Measurements from ENCODE around the gene PPP6R2.

DNA sequence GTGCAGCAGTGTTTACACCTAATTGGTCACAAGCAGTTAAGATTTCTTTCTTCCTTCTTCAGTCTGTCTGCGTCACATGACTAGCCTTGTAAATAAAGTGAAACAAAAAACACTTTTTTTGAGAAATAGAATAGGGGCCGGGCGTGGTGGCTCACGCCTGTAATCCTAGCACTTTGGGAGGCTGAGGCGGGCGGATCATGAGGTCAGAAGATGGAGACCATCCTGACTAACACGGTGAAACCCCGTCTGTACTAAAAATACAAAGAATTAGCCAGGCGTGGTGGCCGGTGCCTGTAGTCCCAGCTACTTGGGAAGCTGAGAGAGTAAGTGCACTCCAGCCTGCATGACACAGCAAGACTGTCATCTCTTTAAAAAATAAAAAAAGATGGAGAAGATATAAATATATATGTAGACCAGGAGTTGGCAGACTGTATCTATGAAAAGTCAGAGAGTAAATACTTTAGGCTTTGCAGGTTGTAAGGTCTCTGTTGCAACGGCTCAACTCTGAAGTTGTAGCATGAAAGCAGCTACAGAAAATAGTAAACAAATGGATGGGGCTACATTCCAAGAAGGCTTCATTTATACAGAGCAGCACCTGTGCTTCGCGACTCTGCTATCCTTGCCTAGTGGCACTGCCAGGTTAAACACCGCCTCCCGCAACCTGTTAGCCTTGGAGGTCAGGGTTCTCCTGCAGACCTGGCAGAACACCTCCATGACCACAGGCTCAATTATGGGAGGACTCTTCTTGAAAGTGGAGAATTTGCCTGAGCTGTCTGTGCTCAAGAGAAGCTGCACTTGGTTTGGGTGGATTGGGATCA is 55.9 kb downstream of the PPP6R2 start:
- no peak for TF ChIP-seq POLR2A (IDR thresholded peaks at IDR 0.05)
- TF ChIP-seq, protein P1, sequence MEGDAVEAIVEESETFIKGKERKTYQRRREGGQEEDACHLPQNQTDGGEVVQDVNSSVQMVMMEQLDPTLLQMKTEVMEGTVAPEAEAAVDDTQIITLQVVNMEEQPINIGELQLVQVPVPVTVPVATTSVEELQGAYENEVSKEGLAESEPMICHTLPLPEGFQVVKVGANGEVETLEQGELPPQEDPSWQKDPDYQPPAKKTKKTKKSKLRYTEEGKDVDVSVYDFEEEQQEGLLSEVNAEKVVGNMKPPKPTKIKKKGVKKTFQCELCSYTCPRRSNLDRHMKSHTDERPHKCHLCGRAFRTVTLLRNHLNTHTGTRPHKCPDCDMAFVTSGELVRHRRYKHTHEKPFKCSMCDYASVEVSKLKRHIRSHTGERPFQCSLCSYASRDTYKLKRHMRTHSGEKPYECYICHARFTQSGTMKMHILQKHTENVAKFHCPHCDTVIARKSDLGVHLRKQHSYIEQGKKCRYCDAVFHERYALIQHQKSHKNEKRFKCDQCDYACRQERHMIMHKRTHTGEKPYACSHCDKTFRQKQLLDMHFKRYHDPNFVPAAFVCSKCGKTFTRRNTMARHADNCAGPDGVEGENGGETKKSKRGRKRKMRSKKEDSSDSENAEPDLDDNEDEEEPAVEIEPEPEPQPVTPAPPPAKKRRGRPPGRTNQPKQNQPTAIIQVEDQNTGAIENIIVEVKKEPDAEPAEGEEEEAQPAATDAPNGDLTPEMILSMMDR (IDR thresholded peaks at IDR 0.05), result no peak
